Cardiac muscle cell (in vitro differentiated cells and primary cell): ENCODE data around the gene CERS2. TPM values are rescaled to one million over a fixed set of nuclear protein-coding genes. Genes with fewer than 3 reads are reported as not detected.

Source experiments
- DNase-seq, 2 donors: peaks; one replicate each; pipeline versions ENCODE4 v3.0.0 to v3.0.0-alpha.2; 2010 to 2017; ENCODE audit warnings: low read depth in 1 of 2, low spot score in 1 of 2
- H3K27ac ChIP-seq: fragments of 200-600 bp; sonication (generic); 2 replicates; pipeline ENCODE4 v1.5.1; 2016
- H3K27me3 ChIP-seq: fragments of 200-600 bp; sonication (generic); 2 replicates; pipeline ENCODE4 v1.6.0; 2016; ENCODE audit warnings: control low read depth
- H3K36me3 ChIP-seq: fragments of 200-600 bp; sonication (generic); 2 replicates; pipeline ENCODE4 v1.5.1; 2016; ENCODE audit warnings: control low read depth
- H3K4me1 ChIP-seq: fragments of 200-600 bp; sonication (generic); 2 replicates; pipeline ENCODE4 v1.8.1; 2017; ENCODE audit warnings: low read depth, mild to moderate bottlenecking, mixed run types
- H3K4me3 ChIP-seq: fragments of 200-600 bp; sonication (generic); 2 replicates; pipeline ENCODE4 v1.5.1; 2016; ENCODE audit warnings: mild to moderate bottlenecking
- H3K9me3 ChIP-seq: fragments of 200-600 bp; sonication (generic); 2 replicates; pipeline ENCODE4 v1.5.1; 2017; ENCODE audit warnings: low read depth, mild to moderate bottlenecking, control low read depth
- polyA plus RNA-seq: library from polyadenylated mRNA; unstranded; fragments of >200 nt; fragmentation: Nextera tagmentation; extraction: Ambion mirVana; gene quantifications from 2 replicates; pipeline ENCODE4 v1.2.1, GENCODE V29; 2016
- total RNA-seq: library from RNA; depleted of rRNA; stranded (reverse); fragments of >200 nt; gene quantifications from 2 replicates; pipeline ENCODE4 v1.2.3, GENCODE V29; 2016
- TF ChIP-seq, protein P1 (sequence below): IDR thresholded peaks from 2 replicates; pipeline ENCODE4 v1.5.1; 2012; ENCODE audit warnings: low read depth, mild to moderate bottlenecking, low read length

Gene CERS2
- total and polyA plus RNA-seq, 2 experiments from 2014 or later: 64.7 to 124 TPM

- no peaks in the 10 kb centered on the region for H3K27me3 ChIP-seq
- peaks cover 19% of the 10 kb centered on the region for H3K4me1 ChIP-seq
- H3K9me3 ChIP-seq: no peaks in the 10 kb centered on the region
- no peak overlapping the region for H3K4me3 ChIP-seq
- H3K36me3 ChIP-seq: peaks cover 5% of the 10 kb centered on the region
- no peak overlapping the region for H3K27ac ChIP-seq
- no peak for DNase-seq
- TF ChIP-seq, protein P1, sequence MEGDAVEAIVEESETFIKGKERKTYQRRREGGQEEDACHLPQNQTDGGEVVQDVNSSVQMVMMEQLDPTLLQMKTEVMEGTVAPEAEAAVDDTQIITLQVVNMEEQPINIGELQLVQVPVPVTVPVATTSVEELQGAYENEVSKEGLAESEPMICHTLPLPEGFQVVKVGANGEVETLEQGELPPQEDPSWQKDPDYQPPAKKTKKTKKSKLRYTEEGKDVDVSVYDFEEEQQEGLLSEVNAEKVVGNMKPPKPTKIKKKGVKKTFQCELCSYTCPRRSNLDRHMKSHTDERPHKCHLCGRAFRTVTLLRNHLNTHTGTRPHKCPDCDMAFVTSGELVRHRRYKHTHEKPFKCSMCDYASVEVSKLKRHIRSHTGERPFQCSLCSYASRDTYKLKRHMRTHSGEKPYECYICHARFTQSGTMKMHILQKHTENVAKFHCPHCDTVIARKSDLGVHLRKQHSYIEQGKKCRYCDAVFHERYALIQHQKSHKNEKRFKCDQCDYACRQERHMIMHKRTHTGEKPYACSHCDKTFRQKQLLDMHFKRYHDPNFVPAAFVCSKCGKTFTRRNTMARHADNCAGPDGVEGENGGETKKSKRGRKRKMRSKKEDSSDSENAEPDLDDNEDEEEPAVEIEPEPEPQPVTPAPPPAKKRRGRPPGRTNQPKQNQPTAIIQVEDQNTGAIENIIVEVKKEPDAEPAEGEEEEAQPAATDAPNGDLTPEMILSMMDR: no peak
These were observed 27.0 kb upstream of the CERS2 start for GRCh38 chr1:151001602-151002001.

GRCh38 chr1:151000408-151000807 is 25.8 kb upstream of the CERS2 start:
- Histone ChIP-seq H3K36me3 (peaks cover 5% of the 10 kb centered on the region), H3K9me3 (no peaks in the 10 kb centered on the region), H3K4me3 (no peak overlapping the region), H3K27me3 (no peaks in the 10 kb centered on the region), H3K27ac (no peak overlapping the region), H3K4me1 (peaks cover 9% of the 10 kb centered on the region)
- no peak for DNase-seq
- TF ChIP-seq, protein P1: no peak

GRCh38 chr1:150999926-151000325 is 25.3 kb upstream of the CERS2 start:
- Histone ChIP-seq H3K36me3 (peaks cover 5% of the 10 kb centered on the region), H3K27me3 (no peaks in the 10 kb centered on the region), H3K4me3 (no peak overlapping the region), H3K9me3 (no peaks in the 10 kb centered on the region), H3K4me1 (peaks cover 4% of the 10 kb centered on the region), H3K27ac (no peak overlapping the region)
- TF ChIP-seq, protein P1: no peak
- DNase-seq: no peak

GRCh38 chr1:150999051-150999674 is 24.5 kb upstream of the CERS2 start:
- Histone ChIP-seq H3K27me3 (no peaks in the 10 kb centered on the region), H3K4me3 (no peak overlapping the region), H3K27ac (no peak overlapping the region), H3K4me1 (no peaks in the 10 kb centered on the region), H3K36me3 (peaks cover 5% of the 10 kb centered on the region), H3K9me3 (no peaks in the 10 kb centered on the region)
- DNase-seq: peak in 1 of 2 donors; percentile 81
- TF ChIP-seq, protein P1: no peak

DNA sequence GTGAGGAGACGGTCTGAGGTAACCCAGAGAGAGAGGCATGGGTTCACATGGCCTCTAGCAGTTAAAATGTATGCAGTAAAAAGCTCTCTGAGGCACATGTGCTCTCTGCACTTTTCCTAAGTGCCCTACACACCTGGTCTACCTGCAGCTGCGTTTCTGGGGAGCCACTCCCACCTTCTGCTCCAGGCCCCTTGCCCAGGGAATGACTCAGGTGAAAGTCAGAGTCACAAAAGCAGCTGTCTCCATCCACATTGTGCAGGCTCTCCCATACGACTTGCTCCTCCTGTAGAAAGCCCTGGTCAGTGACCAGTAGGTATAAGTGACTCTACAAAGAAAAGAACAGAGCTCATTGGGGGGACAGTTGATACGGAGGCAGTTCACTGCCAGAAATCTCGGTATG is 23.3 kb upstream of the CERS2 start:
- no peaks in the 10 kb centered on the region for H3K4me1 ChIP-seq
- no peaks in the 10 kb centered on the region for H3K27me3 ChIP-seq
- no peak overlapping the region for H3K27ac ChIP-seq
- peaks cover 5% of the 10 kb centered on the region for H3K36me3 ChIP-seq
- H3K9me3 ChIP-seq: no peaks in the 10 kb centered on the region
- no peak for DNase-seq
- TF ChIP-seq, protein P1: no peak
- no peak overlapping the region for H3K4me3 ChIP-seq
